ENCODE results near the gene NRXN2. TPM values are rescaled to one million over a fixed set of nuclear protein-coding genes. Genes with fewer than 3 reads are reported as not detected.

Gene NRXN2
- polyA plus RNA-seq, 4 donors: 11.7 to 27.2 (median 24.9) TPM

- no peak for DNase-seq (ENCODE audit: low read depth in 4 of 4, low spot score in 2 of 4)
These were observed 103.8 kb downstream of the NRXN2 start for GRCh38 chr11:64619196-64619595.

- no peak for DNase-seq (ENCODE audit: low read depth in 4 of 4, low spot score in 2 of 4)
These were observed 106.2 kb downstream of the NRXN2 start for GRCh38 chr11:64616817-64617216.

DNA sequence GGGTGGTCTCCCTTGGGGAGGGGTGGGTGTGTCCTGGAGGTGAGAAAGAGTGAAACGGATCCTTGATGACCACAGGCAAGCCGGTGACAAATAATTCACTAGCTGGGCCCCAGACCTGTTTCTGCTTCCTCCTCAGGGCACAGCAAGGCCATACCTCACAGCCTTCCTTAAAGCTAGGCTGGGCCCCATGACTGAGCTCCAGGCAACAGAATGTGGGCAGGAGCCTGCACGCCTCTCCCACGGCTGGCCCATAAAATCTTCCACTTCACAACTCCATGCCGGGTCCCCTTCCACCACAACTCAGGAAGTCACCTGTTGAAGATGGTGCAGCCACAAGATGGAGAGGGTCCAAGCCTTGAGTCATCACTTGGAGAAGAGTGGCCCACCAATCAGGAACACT, 108.1 kb downstream of the NRXN2 start:
- DNase-seq (ENCODE audit: low read depth in 4 of 4, low spot score in 2 of 4): no peak

DNA sequence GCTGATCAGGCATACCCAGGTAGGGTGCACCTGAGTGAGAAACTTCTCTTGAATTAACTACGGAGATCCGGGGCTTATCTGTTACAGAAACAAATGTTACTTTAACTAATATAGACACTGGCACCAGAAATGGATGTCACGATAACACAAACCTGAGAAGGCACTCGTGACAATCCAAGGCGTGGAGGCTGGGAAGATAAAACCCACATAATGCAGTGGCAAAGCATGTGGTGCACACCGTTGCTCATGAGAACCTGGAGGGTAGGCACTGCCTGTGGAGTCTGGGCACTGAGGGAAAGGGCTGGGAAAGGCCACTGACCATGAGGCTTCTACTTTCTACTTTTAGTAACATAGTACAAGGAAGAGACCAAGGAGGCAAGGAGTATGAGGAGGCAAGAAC, 109.3 kb downstream of the NRXN2 start:
- no peak for DNase-seq (ENCODE audit: low read depth in 4 of 4, low spot score in 2 of 4)

DNA sequence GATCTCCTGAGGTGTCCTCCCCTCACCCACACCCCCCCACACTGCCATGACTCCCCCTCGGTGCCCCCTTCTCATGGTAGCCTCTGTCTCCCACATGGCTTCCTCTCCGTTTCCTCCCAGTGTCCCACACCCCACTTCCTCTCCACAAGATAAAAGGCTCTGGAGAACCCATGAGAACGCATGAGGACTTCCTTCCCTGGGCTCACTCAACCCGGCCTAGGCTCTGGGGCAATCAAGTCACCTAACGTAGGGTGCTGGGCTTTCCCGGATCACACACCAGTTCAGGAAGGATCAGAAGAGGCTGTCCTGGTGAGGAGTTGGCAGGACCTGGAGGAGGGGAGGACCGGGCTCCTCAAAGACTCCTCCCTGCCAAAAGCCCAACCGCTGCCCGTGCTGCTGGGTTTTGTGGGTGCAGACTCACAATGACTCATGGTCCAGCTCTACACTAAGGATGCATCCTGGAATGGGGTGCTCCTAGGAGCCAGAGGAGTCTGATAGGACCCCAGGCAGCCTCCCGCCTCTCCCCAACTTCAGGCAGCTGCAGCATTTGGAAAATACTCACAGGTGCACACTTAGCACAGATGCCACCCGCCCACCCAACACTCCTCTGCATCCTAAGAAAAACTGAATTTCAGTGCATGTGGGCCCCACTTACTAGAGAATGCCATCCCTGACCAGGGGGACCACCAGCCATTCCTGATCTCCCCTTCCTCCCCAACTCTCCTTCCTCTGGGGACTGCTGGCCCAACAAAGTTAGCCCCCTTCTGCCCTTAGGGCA, 110.9 kb downstream of the NRXN2 start:
- no peak for DNase-seq (ENCODE audit: low read depth in 4 of 4, low spot score in 2 of 4)

DNA sequence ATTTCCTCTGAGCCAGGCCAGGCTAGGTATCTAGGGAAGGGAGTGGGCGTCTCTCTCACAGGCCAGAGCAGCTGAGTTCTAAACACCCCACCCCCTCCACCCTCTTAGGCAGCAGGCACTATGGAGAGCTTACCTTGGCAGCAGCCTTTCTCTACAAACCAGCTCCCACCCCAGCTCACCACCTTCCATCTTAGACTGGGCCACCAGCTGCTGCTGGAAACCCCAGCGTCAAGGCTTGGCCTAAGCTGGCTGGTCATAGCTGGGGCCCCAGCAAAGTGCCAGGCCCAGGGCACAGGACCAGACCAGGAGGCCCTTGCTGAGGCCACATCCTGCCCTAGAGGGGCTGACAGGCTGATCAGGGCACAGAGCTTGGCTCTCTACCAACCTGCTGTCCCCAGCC, 111.8 kb downstream of the NRXN2 start:
- DNase-seq (ENCODE audit: low read depth in 4 of 4, low spot score in 2 of 4): no peak

GRCh38 chr11:64610596-64610995, 112.4 kb downstream of the NRXN2 start:
- no peak for DNase-seq (ENCODE audit: low read depth in 4 of 4, low spot score in 2 of 4)

DNA sequence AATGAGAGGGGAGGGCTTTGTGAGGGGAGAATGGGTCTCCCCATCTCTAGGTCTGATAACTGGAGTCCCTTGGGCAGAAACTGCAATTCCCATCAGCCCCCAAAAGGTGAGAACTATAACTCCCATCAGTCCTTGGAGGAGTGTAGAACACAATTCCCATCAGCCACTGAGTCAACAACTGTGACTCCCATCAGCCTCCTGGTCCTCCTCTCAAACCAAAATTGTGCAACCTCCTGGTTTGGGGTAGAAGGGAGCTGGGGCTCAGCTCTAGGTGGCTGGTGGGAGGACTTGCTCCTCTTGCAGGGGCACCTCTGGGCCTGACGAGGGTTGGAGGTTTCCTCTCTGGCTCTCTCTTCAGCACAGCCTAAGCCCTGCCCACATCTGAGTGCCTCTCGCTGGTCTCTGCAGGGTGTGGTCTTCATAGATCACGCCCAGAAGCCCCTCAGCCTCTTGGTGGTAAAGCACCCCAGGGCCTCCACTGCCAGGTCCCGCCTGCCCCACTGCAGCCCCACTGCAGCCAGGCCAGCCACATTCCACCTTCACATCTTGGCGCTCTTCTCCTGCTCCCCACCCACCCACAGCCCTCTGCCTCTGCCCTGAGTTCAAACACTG, 113.5 kb downstream of the NRXN2 start:
- no peak for DNase-seq (ENCODE audit: low read depth in 4 of 4, low spot score in 2 of 4)

DNA sequence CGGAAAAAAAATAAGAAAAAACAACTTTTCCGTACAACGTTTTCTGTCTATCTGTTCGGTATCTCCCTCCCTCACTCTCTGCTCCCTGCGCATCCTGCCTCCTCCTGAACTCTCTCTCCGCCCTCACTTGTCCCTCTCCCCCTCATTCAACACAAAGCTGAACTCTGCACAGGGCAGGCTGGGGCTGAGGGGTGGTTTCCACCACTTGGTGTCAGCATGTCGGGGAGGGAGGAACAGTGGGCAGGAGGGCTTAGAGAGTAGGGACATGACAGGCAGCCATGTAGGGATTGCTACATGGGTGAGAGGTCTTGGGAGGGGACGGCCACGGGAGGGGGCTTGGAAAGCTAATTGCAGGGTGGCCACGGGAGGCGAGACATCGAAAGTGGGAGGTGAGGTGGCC, 114.4 kb downstream of the NRXN2 start:
- DNase-seq (ENCODE audit: low read depth in 4 of 4, low spot score in 2 of 4): peak in 2 of 4 donors; percentile 21 to 27

DNA sequence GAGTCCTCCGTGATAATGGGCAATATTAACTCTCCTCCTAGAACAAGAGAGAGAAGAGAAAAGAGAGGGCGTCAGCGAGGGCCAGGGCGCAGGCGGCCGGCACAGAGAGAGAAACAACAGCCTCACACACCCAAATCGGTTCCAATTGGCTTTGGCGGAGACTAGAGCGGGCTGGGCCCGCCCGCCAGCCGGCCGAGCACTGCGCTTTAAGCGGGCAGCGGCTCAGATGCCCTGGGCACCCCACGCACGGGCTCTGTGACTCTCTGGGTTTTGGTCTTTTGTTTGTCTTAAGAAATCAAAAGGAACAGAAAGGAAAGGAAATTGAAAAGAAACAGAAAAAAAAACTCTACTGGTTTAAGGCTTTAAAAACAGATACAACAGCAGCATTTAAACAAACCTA, 115.0 kb downstream of the NRXN2 start:
- DNase-seq (ENCODE audit: low read depth in 4 of 4, low spot score in 2 of 4): peak in 2 of 4 donors; percentile 19 to 29

DNA sequence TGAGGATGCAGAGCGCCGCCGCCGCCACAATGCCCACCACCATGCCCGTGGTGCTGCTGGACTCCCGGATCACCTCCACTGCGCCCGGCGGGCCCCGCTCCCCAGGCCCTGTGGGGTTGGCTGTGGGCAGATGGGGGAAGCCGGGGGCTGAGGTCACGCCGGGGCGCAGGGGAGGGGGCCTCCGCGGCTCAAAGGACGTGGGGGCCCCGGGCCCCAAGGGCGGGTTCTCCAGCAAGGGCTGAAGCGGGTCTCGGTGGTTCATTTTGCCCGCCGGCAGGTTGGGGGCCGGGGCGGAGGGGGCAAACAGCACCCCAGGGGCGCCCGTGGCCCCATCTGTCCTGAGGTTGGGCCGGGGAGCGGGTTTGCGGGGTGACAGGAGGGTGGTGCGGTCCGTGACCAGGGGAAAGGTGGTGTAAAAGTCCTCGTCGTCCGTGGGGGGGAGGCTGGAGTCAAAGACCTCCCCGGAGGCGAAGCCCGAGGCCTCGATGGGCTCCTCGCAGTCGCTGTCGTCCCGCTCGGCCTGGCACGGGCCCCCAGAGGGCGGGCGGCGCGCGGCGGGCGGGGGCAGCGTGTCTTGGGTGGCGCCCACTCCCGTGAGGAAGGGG, 115.5 kb downstream of the NRXN2 start:
- no peak for DNase-seq (ENCODE audit: low read depth in 4 of 4, low spot score in 2 of 4)

DNA sequence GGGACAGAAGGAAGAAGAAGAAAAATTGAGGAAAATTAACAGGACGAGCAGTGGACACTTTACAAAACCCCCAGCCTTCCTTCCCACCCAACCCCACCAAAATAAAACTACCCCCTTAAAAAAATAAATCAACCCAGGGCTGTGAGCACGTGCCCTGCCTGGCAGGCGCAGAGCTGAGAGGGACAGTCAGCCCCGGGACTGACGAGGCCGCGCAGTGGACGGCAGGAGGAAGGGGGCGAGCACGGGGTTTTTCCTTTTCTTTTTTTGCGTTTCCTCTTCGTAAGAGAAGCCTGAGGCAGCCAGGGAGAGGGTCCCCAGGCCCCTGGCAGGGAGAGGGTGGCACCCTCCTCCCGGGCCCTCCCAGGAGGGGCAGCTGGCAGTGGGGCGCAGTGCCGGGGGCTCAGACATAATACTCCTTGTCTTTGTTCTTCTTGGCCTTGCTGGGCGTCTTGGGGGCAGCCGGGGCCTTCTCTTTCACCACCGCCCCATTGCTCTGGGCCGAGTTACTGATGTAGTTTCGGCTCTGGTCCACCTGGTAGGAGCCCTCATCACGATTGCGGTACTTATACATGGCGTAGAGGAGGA, 116.1 kb downstream of the NRXN2 start:
- no peak for DNase-seq (ENCODE audit: low read depth in 4 of 4, low spot score in 2 of 4)

- DNase-seq (ENCODE audit: low read depth in 4 of 4, low spot score in 2 of 4): no peak
These were observed 117.1 kb downstream of the NRXN2 start for GRCh38 chr11:64605656-64606585.

- DNase-seq (ENCODE audit: low read depth in 4 of 4, low spot score in 2 of 4): no peak
These were observed 117.8 kb downstream of the NRXN2 start for GRCh38 chr11:64605244-64605560.

DNA sequence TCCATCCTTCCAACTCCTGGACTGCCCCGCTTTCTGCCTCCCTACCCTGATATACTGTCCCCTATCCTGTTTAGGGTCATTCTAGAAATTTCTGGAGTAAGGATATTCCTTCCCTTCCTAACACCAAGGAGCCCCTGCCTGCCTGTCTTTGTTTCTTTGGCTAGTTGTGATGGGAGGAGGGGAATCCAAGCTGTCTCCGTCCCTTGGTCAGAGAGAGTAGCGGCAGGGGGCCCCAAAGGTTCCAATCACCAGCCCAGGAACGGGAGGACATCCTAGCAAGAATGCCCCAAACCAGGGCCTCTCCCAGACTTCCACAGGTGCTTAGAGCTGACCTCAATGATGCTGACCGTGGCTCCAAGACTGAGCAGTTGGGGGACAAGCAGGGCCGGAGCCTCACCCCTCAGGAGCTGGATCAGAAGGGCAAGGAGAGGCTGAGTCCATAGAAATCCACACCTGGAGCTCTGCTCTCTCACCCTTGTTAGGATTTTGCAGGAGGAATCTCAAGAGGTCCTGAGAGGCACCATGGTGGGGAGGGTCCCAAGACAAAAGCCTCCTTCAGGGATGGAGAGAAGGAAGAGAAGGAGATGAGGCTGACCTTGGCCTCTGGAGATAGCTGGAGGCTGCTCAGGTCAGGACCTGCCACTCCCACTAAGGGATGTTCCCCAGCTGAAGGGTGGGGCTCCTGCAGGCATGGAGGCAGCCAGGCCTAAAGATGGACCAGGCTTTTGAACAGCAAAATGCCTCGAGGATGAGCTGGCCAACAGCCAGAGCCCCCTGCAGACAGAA, 118.3 kb downstream of the NRXN2 start:
- no peak for DNase-seq (ENCODE audit: low read depth in 4 of 4, low spot score in 2 of 4)

DNA sequence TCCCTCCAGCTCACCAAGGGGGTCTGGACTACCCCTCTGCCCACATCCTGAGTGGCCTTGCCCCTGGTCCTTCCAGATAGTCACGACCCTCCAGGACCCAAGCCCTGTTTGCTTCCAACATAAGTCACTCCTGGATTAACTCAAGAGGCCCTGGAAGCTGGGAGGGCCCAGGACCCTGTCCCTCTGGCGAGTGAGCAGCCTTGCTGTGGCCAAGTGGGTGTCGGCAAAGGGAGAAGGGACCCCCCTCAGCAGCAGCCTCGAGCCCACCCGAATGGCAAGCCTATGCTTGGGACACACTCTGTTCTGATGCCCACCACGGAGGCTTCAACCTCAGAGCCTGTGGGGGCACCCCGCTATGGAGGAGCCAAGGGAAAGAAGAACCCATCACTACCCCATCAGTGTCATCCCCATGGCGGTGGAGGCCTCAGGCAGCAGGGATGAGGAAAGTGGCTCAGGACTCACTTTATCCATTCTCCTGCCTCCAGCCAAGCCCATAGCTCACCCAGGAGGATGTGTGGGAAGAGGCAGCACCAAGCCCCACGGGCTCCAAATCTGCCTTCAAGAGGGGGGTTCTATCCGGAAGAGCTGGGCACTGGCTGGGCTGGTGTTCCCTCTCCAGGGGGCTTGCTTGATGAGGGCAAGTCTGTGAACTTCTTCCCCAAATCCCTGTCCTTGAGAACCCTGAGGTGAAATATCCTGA, 119.4 kb downstream of the NRXN2 start:
- no peak for DNase-seq (ENCODE audit: low read depth in 4 of 4, low spot score in 2 of 4)

DNA sequence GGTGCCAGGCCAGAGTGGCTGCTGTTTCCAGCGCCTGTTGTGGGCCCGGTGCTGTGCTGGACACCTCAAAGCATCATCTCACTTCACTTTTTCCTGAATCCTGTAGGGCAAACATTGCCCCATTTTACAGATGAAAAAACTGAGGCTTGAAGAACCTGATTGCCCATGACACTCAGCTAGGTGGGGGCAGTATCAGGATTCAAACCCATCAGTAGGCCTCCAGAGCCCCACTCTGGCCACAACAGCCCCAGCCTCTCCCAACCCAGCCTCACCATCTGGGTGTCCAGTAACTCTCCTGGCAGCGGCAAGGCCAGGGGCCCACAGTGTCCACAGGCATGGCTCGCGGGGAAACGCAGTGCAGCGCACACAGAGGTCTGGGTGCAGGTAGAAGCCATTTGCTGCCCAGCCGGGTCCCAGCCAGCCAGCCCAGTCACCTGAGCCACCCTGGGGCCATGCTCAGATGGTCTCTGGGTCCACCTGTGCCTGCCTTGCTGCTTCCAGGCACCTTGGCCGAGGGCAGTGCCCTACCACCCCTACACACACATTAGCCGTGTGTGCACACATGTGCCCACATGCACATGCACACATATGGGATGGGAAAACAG, 120.4 kb downstream of the NRXN2 start:
- no peak for DNase-seq (ENCODE audit: low read depth in 4 of 4, low spot score in 2 of 4)

- no peak for DNase-seq (ENCODE audit: low read depth in 4 of 4, low spot score in 2 of 4)
These were observed 121.2 kb downstream of the NRXN2 start for GRCh38 chr11:64601605-64602465.
